HG03196 (cell line): ENCODE measurements around the gene PHF12.
"Not testable (repeated sequence)": the region's sequence is repeated elsewhere in the genome, so short reads cannot be mapped to it uniquely, and the experiment has no call there.

Source experiments
- ATAC-seq: cut with Tn5 transposase; IDR thresholded peaks from one replicate; pipeline ENCODE4 v1.9.1; 2021; ENCODE audit not compliant: unreplicated experiment

Gene PHF12

DNA sequence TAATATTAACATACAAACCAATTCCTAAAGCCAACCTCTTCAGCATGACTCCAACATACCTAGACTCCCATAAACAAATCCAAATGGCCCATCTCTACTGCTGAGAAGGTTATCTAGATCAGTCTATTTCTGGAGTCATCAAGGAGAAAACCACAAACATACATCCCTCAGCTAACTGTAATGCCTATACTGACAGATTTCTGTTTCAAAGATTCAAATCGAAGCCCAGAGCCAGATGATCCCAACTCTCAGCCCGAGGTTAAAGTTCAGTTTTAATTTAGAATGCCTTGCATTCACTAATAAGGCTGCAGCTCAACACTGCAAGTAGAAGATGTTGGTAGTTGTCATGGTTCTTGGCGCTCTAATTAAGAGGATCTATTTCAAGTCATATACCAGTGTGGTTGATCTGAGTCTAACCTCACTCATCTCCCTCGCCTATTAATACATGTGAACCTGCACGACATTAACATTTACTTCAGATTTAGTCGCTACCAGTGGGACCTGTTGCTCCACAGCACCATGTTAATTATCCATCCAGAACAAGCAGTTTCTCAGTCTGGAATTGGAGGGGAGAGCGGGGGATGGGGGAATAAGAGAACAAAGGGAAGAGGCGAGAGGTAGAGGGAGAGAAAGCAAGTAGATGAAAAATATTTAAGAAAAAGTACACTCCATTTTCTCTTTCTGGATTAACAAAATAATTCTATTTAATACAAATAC is 15.4 kb downstream of the PHF12 start:
- ATAC-seq = no peak

DNA sequence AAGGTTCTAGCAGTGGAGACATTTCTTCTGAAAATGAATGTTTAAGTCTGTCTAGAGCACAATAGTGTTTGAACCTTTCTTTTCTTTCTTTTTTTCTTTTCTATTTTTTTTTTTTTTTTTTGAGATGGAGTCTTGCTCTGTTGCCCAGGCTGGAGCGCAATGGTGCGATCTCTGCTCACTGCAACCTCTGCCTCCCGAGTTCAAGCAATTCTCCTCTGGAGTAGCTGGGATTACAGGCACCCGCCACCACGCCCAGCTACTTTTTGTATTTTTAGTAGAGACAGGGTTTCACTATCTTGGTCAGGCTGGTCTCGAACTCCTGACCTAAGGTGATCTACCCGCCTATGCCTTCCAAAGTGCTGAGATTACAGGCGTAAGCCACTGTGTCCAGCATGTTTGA is 16.8 kb downstream of the PHF12 start:
- ATAC-seq = not testable (repeated sequence)

DNA sequence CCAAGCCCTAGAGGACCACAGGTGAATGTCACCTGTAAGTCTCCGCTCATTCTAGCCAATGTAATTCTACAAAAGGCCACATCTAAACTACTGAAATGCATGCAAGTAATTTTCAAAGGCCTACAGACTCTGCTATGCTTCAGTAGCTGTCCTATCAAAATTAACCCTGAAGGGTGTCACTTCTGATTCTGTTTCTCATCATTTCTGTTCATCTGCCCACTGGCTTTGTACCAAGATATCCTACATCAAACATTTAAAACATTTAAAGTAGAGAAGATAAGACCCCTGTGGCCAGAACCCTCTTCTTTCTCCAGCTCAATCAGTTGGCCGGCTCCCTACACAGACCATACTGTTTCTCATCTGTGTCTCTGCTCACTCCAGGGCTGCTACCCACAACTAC is 21.5 kb downstream of the PHF12 start:
- ATAC-seq = no peak

DNA sequence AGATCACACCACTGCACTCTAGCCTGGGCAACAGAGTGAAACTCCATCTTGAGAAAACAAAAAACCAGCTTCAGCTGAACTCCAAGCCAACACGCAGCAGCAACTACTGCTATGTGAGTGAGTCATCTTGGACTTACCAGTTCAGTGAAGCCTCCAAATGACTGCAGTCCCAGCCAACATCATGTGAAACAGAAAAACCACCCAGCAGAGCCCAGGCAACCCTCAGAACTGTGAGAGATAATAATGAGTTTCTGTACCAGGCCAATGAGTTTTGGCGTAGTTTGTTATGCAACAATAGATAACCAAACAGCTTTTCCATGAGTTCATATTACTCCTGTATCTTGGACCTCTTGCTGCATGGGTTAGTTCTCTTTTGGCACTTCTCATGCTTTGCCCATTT is 23.3 kb downstream of the PHF12 start:
- no peak for ATAC-seq

DNA sequence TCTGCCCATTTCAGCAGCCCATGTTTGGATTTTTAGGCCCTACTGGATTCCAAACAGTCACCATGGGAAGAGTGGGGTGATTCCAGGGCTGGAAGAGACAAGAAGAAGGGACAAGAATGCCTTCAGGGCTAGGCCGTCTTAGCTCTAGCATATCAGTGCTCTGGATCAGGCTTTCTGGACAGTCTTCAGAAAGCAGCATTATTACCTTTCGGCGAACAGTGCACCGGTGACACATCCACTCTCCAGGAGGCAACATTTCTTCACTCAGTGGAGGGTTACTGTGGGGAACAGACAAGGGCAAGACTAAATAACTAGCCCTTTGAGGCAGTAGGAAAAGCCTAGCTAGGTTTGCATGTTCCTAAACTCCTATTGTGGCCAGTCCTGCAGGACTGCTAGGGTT is 24.5 kb downstream of the PHF12 start:
- no peak for ATAC-seq

DNA sequence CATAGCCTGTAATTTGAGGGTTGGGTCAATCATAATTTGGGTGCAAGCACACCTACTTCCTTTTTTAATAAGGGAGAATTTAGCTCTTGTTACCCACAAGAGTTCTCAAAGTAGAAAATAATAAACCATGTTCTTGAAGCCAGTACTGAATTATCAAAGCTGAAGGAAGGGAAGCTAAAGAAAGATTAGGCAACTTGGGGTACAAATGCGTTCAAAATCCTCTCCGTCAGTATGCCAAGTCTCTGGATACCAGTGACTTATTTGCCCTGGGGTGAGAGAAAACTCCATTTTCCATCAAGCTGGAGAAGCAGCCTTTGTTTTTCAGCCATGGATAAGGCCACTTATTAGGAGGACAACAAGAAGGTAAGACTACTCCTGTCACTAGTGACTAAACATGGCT is 25.0 kb downstream of the PHF12 start:
- ATAC-seq = no peak

DNA sequence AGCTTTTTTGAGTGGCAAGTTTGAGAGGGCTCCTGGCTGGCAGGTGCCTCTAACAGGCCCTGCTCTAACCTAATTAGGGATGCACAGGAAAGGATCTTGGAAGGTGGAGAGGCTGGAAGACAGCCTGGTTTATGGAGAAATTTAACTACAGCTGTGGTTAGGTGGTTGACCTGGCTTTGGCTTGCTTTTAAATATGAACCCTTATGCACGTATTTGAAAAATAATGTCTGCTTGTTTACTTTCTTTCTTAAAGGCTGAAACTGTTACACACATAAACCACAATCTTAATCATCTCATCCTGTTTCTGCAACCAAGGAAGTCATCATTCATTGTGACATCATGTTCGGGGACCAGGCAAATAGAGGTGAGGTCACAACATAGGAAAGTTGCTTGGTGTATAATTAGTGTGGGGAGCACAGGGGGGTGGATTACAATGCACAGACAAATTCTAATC is 25.4 kb downstream of the PHF12 start:
- ATAC-seq = peak; percentile 46

DNA sequence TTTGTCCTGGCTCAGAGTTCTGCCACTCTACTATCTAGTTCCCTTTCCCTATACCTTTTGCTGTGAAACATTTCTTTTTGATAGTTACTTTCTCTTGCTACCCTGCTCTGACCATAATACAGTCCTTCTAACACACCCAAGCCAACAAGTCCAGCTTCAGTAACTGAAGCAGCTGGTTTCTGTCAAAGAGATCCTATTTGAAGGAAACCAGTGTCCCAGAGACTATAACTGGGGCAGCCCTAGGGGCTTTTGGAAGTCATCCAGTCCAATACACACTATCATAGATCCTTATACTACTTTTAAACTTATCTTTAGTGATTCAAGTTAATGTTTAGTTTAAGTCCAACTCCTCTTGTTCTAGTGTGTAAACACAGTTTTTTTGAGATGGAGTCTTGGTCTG is 31.1 kb downstream of the PHF12 start:
- ATAC-seq = no peak

DNA sequence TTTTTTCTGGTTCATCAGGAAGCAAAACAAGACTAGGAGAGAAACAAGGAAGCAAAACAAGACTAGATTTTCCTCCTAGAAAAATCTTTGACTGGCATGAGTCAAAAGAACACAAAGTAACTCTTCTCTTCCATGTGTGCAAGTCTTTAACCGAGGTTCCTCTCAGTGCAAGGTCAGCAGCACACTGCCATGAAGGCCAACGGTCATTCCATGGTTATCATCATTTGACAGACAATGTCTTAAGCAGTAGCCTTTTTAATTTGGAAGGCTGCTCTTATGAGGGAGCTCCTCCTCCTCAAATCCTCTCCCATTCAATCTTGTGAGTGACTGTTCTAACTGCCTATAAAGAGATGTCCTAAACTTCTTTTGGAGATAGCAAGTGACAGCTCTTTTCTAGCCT is 33.0 kb downstream of the PHF12 start:
- no peak for ATAC-seq

DNA sequence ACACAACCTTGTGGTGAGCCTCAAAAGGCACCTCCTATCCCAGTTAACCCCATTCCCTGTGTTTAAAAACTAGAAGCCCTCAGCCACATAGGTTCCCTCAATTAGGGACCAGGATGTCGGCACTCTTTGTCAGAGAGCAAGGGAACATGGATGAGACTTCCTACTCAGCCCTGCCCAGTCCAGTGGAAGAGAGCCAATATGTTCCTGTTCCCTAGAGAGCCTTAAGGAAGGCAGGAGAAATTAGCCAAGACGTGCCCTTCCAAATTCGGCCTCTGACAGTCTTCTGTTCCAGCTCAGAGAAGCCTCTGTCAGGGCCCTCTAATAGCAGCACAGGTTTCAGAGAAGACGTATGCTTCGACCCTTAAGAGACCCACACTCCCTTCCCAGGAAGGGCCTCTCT is 33.9 kb downstream of the PHF12 start:
- no peak for ATAC-seq

DNA sequence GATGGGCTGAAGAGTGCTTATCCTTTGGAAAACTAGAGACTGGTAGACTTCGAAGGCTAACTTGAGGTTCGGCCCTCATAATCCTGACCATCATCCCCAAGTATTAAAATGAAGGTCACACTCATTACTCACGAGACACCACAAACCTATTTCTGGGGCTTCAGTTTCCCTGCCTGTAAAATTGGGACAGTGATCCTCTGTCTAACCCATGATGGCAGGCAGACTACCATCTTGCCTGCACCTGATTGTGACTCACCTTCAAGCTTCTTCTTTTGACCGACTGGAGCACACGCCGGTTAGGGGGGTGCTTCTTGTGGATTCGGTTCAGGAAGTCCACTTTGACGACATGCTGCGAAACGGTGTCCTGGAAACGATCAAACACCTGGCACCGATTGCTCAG is 34.3 kb downstream of the PHF12 start:
- no peak for ATAC-seq

DNA sequence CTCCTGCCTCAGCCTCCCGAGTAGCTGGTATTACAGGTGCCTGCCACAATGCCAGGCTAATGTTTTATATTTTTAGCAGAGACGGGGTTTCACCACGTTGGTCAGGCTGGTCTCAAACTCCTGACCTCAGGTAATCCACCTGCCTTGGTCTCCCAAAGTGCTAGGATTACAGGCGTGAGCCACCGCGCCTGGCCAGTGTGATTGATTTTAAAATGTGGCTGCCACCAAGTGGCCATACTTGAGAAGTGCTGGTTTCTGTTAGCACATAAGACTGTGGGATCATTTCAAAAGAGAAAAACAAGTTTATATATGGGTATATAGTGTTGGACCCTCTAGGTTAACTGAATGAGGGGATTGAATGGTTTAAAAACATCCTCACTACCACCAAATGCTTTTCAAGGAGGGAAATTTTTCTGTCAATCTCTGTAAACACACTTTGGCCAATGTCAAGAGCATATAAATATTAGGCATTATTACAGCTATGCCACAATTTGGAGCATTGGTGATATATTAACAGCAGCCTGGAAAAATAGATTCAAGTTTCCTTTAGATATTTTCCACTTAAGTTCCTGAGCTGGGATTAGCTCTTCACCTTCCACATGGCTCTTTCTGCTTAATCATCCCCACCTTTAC is 34.9 kb downstream of the PHF12 start:
- no peak for ATAC-seq

DNA sequence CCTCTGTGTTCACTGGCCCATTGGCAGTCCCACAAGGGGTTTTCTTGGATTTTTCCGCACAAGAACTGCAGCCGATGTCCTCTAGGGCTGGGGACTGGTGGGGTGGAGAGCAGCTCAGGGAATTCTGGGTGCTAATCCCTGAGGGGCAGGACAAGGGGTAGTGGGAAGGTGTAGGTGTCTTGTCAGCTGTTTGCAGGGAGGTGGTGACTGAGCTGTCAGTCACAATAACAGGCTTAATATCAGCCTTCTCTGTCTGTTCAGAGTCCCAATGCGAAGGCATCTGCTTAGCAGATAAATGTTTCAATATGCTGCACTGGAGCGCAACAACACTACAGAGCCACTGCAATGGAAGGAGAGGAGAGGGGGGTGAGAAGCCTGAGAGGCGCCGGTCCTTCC is 38.4 kb downstream of the PHF12 start:
- ATAC-seq = no peak

DNA sequence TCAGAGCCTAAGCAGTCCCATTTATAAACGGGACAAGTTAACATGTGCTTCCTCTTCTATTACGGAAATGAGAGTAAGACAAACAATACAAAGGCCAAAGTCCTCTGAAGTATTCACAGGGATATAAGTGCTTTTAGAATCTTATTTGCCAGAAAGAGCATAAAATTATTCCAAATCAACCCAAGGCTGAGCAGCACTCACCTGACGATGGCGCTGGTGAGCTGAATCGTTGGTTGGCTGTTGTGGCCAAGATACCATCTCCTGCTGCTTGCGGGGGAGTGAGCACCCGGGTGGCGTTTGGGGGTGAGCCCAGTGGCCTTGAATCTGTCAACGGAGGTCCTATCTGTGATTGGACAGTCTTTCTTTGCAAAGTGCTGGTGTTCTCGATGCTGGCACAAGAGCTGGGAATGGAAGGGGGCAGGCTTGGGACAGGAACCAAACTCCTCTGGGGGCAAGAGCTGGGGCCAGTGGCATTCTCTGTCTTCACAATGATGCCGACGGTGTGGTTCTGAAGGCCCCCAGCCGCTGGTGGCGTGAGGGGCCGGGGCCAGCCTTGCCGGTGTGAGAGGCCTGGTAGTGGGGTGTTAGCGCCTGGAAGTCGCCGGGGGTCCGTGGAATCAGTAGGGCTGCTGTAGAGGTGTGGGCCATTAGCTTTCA is 38.9 kb downstream of the PHF12 start:
- no peak for ATAC-seq

DNA sequence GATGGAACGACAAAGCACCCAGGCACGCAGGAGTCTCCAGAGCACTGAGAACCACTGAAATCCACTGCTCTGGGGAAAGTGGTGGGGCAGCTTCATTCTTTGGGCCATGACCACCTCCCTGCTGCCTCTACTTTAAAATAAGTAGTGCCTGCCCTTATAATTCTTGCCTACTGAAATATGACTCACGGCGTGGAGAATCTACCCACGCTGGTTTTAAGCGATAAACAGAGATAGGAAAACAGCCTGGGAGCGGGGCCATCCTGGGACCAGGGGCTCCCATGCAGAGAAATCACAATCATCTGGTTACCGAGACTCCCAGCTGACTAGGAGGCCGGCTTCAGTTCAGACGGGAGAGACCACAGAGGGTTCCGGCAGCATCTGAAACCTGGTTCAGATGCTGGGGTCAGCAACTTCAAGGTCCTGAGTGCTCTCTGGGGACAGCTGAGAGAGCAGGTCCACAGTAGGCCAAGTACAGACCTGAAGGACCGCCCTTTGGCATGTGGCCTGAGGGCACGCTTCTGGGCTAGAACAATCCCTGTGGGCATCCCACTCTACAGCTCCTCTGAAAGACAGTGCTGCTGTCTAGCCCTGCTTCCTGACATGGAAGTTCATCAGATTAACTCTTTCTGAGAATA is 39.8 kb downstream of the PHF12 start:
- no peak for ATAC-seq

DNA sequence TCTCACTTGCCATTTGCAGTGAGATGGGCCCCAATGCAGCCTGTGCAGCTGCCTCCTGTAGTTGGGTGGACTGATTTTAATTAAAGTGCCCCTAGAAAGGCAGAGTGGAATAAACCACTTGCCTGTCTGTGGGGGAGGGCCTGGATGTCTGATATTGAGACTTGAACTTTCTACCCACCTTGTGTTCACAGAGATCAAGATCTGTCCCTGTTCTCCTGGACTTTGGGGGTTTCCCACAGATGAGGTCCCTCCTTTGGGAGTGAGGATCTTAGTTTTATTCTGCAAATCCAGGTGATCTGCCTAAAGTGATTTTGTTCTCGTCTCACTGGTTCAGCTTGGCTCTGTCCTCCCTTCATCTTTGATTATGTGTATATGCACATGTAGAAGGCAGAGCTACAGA is 40.8 kb downstream of the PHF12 start:
- ATAC-seq = no peak

DNA sequence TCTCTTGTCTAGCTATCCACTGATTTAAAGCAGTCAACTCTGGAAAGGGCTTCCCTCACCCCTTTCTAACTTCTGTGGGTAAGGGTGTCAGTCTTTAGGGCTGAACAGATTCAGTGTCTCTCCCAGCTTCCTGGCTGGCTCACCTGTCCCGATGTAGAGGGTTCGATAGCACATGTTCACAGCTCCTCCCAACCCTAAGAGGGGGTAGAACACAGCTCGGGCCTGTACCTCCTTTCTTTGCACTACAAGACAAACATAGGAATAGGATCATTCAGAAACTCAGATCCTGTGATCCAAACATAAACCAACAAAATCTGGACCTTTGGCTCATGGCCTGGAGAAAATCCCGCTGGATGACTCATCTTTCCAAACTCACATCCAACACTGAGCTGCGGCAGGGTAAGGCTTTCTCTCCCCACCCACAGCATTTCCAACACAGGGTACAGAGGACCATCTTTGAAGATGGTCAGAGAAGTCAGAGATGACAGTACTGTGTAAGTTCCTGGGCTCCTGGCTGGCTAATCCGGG is 42.6 kb downstream of the PHF12 start:
- ATAC-seq = no peak

DNA sequence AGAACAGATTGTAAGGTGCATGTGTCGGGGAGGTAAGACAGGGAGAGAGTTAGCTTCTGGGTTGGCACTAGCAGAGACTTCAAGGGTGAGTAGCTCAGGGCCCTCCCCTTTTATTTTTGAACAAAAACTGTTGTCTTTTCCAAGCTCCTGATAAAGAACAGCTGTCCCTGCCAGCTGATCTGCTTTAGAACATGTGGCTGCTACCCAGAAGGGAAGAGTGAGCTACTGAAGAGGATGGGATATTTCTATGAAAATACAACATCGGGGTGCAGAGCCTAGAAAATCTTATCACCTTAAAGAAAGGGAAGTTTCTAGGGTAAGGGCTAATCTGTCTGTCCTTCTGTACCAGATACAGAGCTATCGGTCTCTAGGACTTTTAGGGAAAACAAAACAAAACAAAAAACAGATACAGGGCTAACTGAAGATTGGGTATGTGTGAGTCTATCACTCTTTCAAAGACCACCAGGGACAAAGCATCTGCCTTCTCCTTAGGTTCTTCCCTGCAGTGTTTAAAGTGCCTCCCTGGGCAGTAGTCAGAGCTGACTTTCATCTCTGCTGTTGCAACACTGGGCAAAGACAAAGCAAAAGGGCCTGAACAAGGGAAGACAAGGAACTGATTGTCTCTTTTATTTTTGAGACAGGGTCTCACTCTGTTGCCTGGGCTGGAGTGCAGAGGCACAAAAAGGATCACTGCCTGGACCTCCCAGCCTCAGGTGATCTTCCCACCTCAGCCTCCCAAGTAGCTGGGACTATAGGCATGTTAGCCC is 43.4 kb downstream of the PHF12 start:
- ATAC-seq = no peak

DNA sequence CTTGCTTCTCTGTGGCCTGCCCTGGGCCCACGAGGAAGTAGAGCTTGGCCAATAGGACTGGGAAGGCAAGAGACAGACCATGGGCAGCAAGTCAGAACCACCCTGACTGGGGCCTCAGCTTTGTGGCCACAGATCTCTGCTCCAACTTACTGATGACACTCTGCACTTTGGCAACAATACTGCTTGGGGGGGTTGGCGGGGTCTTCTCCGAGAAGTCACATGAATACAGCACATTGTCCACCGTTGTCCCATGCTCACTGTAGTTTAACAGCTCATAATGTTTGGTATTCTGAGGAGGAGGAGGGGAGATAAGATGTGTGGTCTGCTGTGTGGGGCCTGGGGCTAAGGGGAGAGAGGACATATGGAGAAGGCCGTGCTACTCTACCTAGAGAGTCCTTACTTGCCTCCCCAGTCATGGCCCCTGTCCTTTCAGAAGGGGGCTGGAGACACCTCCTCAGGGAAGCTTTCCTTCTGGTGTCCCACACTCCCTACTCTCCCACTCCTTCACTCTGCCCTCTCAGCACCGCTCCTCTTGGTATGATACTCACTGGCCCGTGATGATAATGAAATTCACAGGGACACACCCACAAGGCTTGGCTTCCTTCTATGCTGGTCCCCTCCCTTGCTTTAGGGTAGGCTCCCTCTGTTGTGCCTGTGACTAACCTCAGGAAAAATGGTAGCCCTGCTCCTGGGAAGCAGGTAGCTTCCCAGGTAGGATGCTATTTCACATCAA is 44.4 kb downstream of the PHF12 start:
- ATAC-seq = no peak

DNA sequence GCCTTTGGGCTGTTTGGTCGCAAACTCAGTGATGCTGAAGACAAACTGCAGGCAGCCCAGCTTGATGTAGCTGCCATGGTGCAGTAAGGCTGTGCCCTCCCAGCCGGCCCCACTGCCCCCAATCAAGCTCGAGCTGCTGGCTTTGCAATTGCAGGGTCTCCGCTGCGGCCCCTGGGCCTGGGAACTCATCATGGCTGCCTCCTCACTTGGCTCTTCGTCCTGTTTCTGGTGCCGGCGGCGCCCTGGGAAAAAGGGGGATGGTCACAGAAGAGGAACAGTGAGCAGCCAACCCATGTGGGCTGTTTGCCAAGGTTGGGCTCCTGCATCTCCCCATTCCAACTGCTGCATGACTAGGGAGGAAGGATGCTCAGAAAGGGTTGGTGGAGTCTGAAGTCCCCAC is 45.0 kb downstream of the PHF12 start:
- no peak for ATAC-seq
